GM12878 (cell line): Measurements from ENCODE around the gene GSC2. TPM values are rescaled to one million over a fixed set of nuclear protein-coding genes. Genes with fewer than 3 reads are reported as not detected.

Source experiments
- ATAC-seq: fragments of 200-7000 bp; cut with Tn5 transposase; 3 replicates; pipeline ENCODE4 v1.9.1; 2020; ENCODE audit warnings: mild to moderate bottlenecking, moderate library complexity
- BruUV-seq: library from RNA; stranded (reverse); fragments of 400-500 nt; replicated peaks from 2 replicates; lab custom pipeline; 2021; lab: Mats Ljungman, UMichigan
- CTCF ChIA-PET: fragments of 300-600 bp; sonication (Branson Sonifier 250); formaldehyde crosslinking; extraction: SDS; loops from one replicate; lab custom pipeline; 2021; ENCODE audit warnings: inconsistent platforms; lab: Yijun Ruan, JAX
- POLR2A ChIA-PET: fragments of 350-600 bp; formaldehyde crosslinking; extraction: SDS; loops from one replicate; lab custom pipeline; 2021; ENCODE audit warnings: inconsistent platforms; lab: Charles Lee
- RAD21 ChIA-PET: fragments of 300-600 bp; sonication (Branson Sonifier 250); formaldehyde crosslinking; loops from one replicate; lab custom pipeline; 2023; ENCODE audit warnings: antibody characterized with exemption; ENCODE audit not compliant: unreplicated experiment; lab: Charles Lee
- SMC1A ChIA-PET: fragments of 300-600 bp; sonication (Branson Sonifier 250); formaldehyde crosslinking; loops from one replicate; lab custom pipeline; 2023; ENCODE audit not compliant: unreplicated experiment, uncharacterized antibody; lab: Charles Lee
- DNase-seq: peaks from one replicate; pipeline ENCODE4 v3.0.0-alpha.2; 2011; ENCODE audit warnings: low read depth, low spot score
- FAIRE-seq: peaks from 3 replicates; lab custom pipeline; 2011; peaks lifted over from hg19 to GRCh38; lab: Jason Lieb, UNC
- H2AFZ ChIP-seq: 2 replicates; pipeline ENCODE4 v1.6.0; 2011; ENCODE audit warnings: low read depth, low read length, control low read depth; ENCODE audit not compliant: control insufficient read depth
- H3K27ac ChIP-seq: 2 replicates; pipeline ENCODE4 v1.5.1; 2011; ENCODE audit warnings: control low read depth; ENCODE audit not compliant: control insufficient read depth, insufficient read depth
- H3K27me3 ChIP-seq, 2 experiments: replicated peaks in 1 of 2; 2 replicates each; pipeline versions ENCODE4 v1.6.0 to v1.6.1; 2011; ENCODE audit warnings: low read length in 1 of 2; ENCODE audit not compliant: control insufficient read depth in 2 of 2, insufficient read depth in 2 of 2
- H3K36me3 ChIP-seq, 2 experiments: 2 replicates each; pipeline ENCODE4 v1.5.1; 2011; ENCODE audit warnings: low read length in 1 of 2; ENCODE audit not compliant: control insufficient read depth in 2 of 2, insufficient read depth in 2 of 2
- H3K4me1 ChIP-seq: 2 replicates; pipeline ENCODE4 v1.6.1; 2011; ENCODE audit warnings: mild to moderate bottlenecking, low read length, moderate library complexity, mixed read lengths; ENCODE audit not compliant: control insufficient read depth, insufficient read depth
- H3K4me2 ChIP-seq: 2 replicates; pipeline ENCODE4 v1.6.0; 2011; ENCODE audit warnings: control low read depth; ENCODE audit not compliant: control insufficient read depth, insufficient read depth
- H3K4me3 ChIP-seq: fragments of 200-600 bp; sonication (generic); 2 replicates; pipeline ENCODE4 v1.5.1; 2016
- H3K79me2 ChIP-seq: 2 replicates; pipeline ENCODE4 v1.6.0; 2011; ENCODE audit warnings: low read length; ENCODE audit not compliant: control insufficient read depth, insufficient read depth
- H3K9ac ChIP-seq: 2 replicates; pipeline ENCODE4 v1.8.0; 2011; ENCODE audit warnings: low read length, control low read depth, mixed read lengths; ENCODE audit not compliant: control insufficient read depth, insufficient read depth
- H3K9me3 ChIP-seq: replicated peaks from 3 replicates; pipeline ENCODE4 v1.5.1; 2011; ENCODE audit warnings: mild to moderate bottlenecking, low read length; ENCODE audit not compliant: control insufficient read depth, insufficient read depth
- H4K20me1 ChIP-seq: 2 replicates; pipeline ENCODE4 v1.6.0; 2011; ENCODE audit not compliant: control insufficient read depth, insufficient read depth
- BCL11A ChIP-seq: IDR thresholded peaks from 2 replicates; pipeline ENCODE4 v1.6.1; 2011; ENCODE audit warnings: low read depth, low read length
- FOXK2 ChIP-seq: fragments of 450-650 bp; IDR thresholded peaks from 2 replicates; pipeline ENCODE4 v1.6.1; 2017; ENCODE audit warnings: mild to moderate bottlenecking, moderate library complexity
- HDAC2 ChIP-seq: fragments of 200-600 bp; sonication (generic); IDR thresholded peaks from 2 replicates; pipeline ENCODE4 v1.6.1; 2017
- PBX3 ChIP-seq: IDR thresholded peaks from 2 replicates; pipeline ENCODE4 v1.6.1; 2011; ENCODE audit warnings: mild to moderate bottlenecking, low read depth, low read length, moderate library complexity; ENCODE audit not compliant: insufficient replicate concordance
- RAD21 ChIP-seq: IDR thresholded peaks from 2 replicates; pipeline ENCODE4 v1.6.1; 2011; ENCODE audit warnings: mild to moderate bottlenecking, low read depth, low read length, moderate library complexity; ENCODE audit not compliant: insufficient read depth
- USF1 ChIP-seq: IDR thresholded peaks from 2 replicates; pipeline ENCODE4 v1.6.1; 2011; ENCODE audit warnings: borderline replicate concordance, low read depth, mild to moderate bottlenecking, moderate library complexity, mixed read lengths, low read length; ENCODE audit not compliant: insufficient read depth; ENCODE audit errors: extremely low read length
- ZNF207 ChIP-seq: fragments of 450-650 bp; IDR thresholded peaks from 2 replicates; pipeline ENCODE4 v1.6.1; 2014; ENCODE audit warnings: antibody characterized with exemption, mild to moderate bottlenecking, borderline replicate concordance
- ZSCAN29 ChIP-seq: fragments of 450-650 bp; IDR thresholded peaks from 2 replicates; pipeline ENCODE4 v1.6.1; 2017; ENCODE audit warnings: mild to moderate bottlenecking, moderate library complexity
- WGBS: methylation state at CpG from one replicate; pipeline ENCODE4 v1.1.6; 2016; ENCODE audit warnings: low lambda C conversion rate; ENCODE audit not compliant: insufficient replicate concordance, insufficient coverage; ENCODE audit errors: missing lambda C conversion rate; 5-methylcytosine and 5-hydroxymethylcytosine counted together
- in situ Hi-C: fragments of 300-500 bp; cut with MboI; formaldehyde crosslinking; loops from 9 replicates; pipeline ENCODE4 v1.14.3; 2018; ENCODE audit warnings: mixed read lengths
- intact Hi-C: fragments of 100-400 bp; cut with micrococcal nuclease; formaldehyde crosslinking; loops from one replicate; pipeline ENCODE4 v1.14.2; 2022; ENCODE audit not compliant: unreplicated experiment
- polyA plus RNA-seq, 11 experiments: library from polyadenylated mRNA; depleted of rRNA in 4 of 11; unstranded in 6 of 11; stranded (reverse) in 5 of 11; fragments of >200 nt; fragmentation: Nextera tagmentation in 4 of 11; fragmentation: Illumina TruSeq in 1 of 11; extraction: Ambion mirVana in 4 of 11; extraction: Trizol in 1 of 11; gene quantifications; 1 replicate in 1 of 11; 2 replicates in 10 of 11; pipeline versions ENCODE4 v1.2.1 to v1.2.3, GENCODE V29; 2011 to 2016; ENCODE audit warnings: inconsistent platforms in 2 of 11, missing spikeins in 2 of 11, low read depth in 1 of 11
- total RNA-seq, 4 experiments: library from RNA; depleted of rRNA in 3 of 4; stranded (reverse); fragments of >200 nt in 3 of 4; fragmentation: Illumina TruSeq in 1 of 4; extraction: Trizol in 1 of 4; gene quantifications; 2 replicates each; pipeline versions ENCODE4 v1.2.1 to v1.2.3, GENCODE V29; 2013 to 2021
- TF ChIP-seq, protein P1 (sequence below): IDR thresholded peaks from 2 replicates; pipeline ENCODE4 v1.6.1; 2012; ENCODE audit warnings: low read depth, low read length, improper control_type of control experiment

The GSC2 gene
- total and polyA plus RNA-seq, 10 of the 15 experiments (the other 5 are each of a cell fraction or from before 2014, with no cell fraction given), result not detected

- ChIA-PET RAD21 (no interaction called here), CTCF (interaction anchor here (0.9 kb wide), 1 partner anchor 9 kb away, joined by 5 read pairs; the partner anchor contains the start of gene ESS2), SMC1A (no interaction called here), POLR2A (no interaction called here)
- Histone ChIP-seq H3K36me3 (no peaks in the 10 kb centered on the region), H3K4me1 (no peaks in the 10 kb centered on the region), H3K79me2 (no peaks in the 10 kb centered on the region), H3K4me3 (no peak overlapping the region), H2AFZ (no peak overlapping the region), H4K20me1 (no peaks in the 10 kb centered on the region), H3K4me2 (no peak overlapping the region), H3K9me3 (no peaks in the 10 kb centered on the region), H3K9ac (no peak overlapping the region), H3K27me3 (peaks cover 5 to 13% of the 10 kb centered on the region in 2 experiments), H3K27ac (no peak overlapping the region)
- no peak for DNase-seq
- intact Hi-C loops, result no loop called here
- no TSS peak for BruUV-seq
- TF ChIP-seq, protein P1, sequence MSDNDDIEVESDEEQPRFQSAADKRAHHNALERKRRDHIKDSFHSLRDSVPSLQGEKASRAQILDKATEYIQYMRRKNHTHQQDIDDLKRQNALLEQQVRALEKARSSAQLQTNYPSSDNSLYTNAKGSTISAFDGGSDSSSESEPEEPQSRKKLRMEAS, result no peak
- TF ChIP-seq FOXK2 (no peak), ZNF207 (no peak), HDAC2 (no peak), USF1 (no peak), BCL11A (no peak), ZSCAN29 (no peak), PBX3 (no peak), RAD21 (no peak)
- ATAC-seq, result no peak
- FAIRE-seq, result no peak
- in situ Hi-C loops, result no loop called here
- 14% methylated on average over 11 of the region's 11 CpGs for WGBS
Observed at GRCh38 chr22:19152942-19153883, 3.1 kb upstream of the GSC2 start.
